ENCODE results near the gene OSBPL8.
"Not testable (repeated sequence)": the region's sequence is repeated elsewhere in the genome, so short reads cannot be mapped to it uniquely, and the experiment has no call there.

Gene OSBPL8

GRCh38 chr12:76345569-76345968 is 214.0 kb downstream of the OSBPL8 start:
- no peak for DNase-seq (ENCODE audit: insufficient read length, low spot score)
- no peak for FAIRE-seq
- no peak for TF ChIP-seq PAX5 (IDR thresholded peaks at IDR 0.05; ENCODE audit: insufficient read depth, low read length, severe bottlenecking)
- TF ChIP-seq POU2F2 (IDR thresholded peaks at IDR 0.05; ENCODE audit: low read depth, low read length) = no peak
- TF ChIP-seq POLR2AphosphoS5 (IDR thresholded peaks at IDR 0.05; ENCODE audit: low read depth, low read length) = no peak

GRCh38 chr12:76341436-76342030 is 218.0 kb downstream of the OSBPL8 start:
- FAIRE-seq = no peak
- TF ChIP-seq TAF1 (IDR thresholded peaks at IDR 0.05; ENCODE audit: low read depth, low read length) (no peak), SPI1 (IDR thresholded peaks at IDR 0.05; ENCODE audit: low read depth, low read length) (no peak), POLR2A (IDR thresholded peaks at IDR 0.05; ENCODE audit: low read depth, low read length) (no peak), POU2F2 (IDR thresholded peaks at IDR 0.05; ENCODE audit: low read depth, low read length) (no peak), PAX5 (IDR thresholded peaks at IDR 0.05; ENCODE audit: insufficient read depth, low read length, severe bottlenecking) (no peak), POLR2AphosphoS5 (IDR thresholded peaks at IDR 0.05; ENCODE audit: low read depth, low read length) (no peak)
- no peak for DNase-seq (ENCODE audit: insufficient read length, low spot score)

GRCh38 chr12:76340680-76341435 is 218.7 kb downstream of the OSBPL8 start:
- FAIRE-seq = no peak
- no peak for DNase-seq (ENCODE audit: insufficient read length, low spot score)
- no peak for TF ChIP-seq TAF1 (IDR thresholded peaks at IDR 0.05; ENCODE audit: low read depth, low read length)
- TF ChIP-seq POLR2AphosphoS5 (IDR thresholded peaks at IDR 0.05; ENCODE audit: low read depth, low read length) = no peak
- TF ChIP-seq POLR2A (IDR thresholded peaks at IDR 0.05; ENCODE audit: low read depth, low read length) = no peak
- TF ChIP-seq POU2F2 (IDR thresholded peaks at IDR 0.05; ENCODE audit: low read depth, low read length) = no peak
- no peak for TF ChIP-seq PAX5 (IDR thresholded peaks at IDR 0.05; ENCODE audit: insufficient read depth, low read length, severe bottlenecking)
- TF ChIP-seq SPI1 (IDR thresholded peaks at IDR 0.05; ENCODE audit: low read depth, low read length) = no peak

- FAIRE-seq (no peak), DNase-seq (ENCODE audit: insufficient read length, low spot score) (no peak)
- TF ChIP-seq POU2F2 (IDR thresholded peaks at IDR 0.05; ENCODE audit: low read depth, low read length) (no peak), TAF1 (IDR thresholded peaks at IDR 0.05; ENCODE audit: low read depth, low read length) (no peak), SPI1 (IDR thresholded peaks at IDR 0.05; ENCODE audit: low read depth, low read length) (no peak), POLR2AphosphoS5 (IDR thresholded peaks at IDR 0.05; ENCODE audit: low read depth, low read length) (no peak), PAX5 (IDR thresholded peaks at IDR 0.05; ENCODE audit: insufficient read depth, low read length, severe bottlenecking) (no peak), POLR2A (IDR thresholded peaks at IDR 0.05; ENCODE audit: low read depth, low read length) (no peak)
These were observed 222.0 kb downstream of the OSBPL8 start for GRCh38 chr12:76337583-76337982.

- DNase-seq (ENCODE audit: insufficient read length, low spot score) (no peak), FAIRE-seq (no peak)
These were observed 227.0 kb downstream of the OSBPL8 start for GRCh38 chr12:76332606-76333005.

GRCh38 chr12:76329606-76330005 is 230.0 kb downstream of the OSBPL8 start:
- FAIRE-seq (no peak), DNase-seq (ENCODE audit: insufficient read length, low spot score) (no peak)
- TF ChIP-seq POLR2AphosphoS5 (IDR thresholded peaks at IDR 0.05; ENCODE audit: low read depth, low read length) = no peak
- TF ChIP-seq SPI1 (IDR thresholded peaks at IDR 0.05; ENCODE audit: low read depth, low read length) = no peak

More at GRCh38 chr12:76332606-76333005, 227.0 kb downstream of the OSBPL8 start:
- TF ChIP-seq SPI1 (IDR thresholded peaks at IDR 0.05; ENCODE audit: low read depth, low read length) = no peak
- TF ChIP-seq POU2F2 (IDR thresholded peaks at IDR 0.05; ENCODE audit: low read depth, low read length) = no peak

GRCh38 chr12:76329159-76329558 is 230.4 kb downstream of the OSBPL8 start:
- no peak for FAIRE-seq
- TF ChIP-seq POU2F2 (IDR thresholded peaks at IDR 0.05; ENCODE audit: low read depth, low read length) = no peak
- no peak for TF ChIP-seq SPI1 (IDR thresholded peaks at IDR 0.05; ENCODE audit: low read depth, low read length)
- no peak for TF ChIP-seq PAX5 (IDR thresholded peaks at IDR 0.05; ENCODE audit: insufficient read depth, low read length, severe bottlenecking)
- TF ChIP-seq POLR2A (IDR thresholded peaks at IDR 0.05; ENCODE audit: low read depth, low read length) = no peak
- TF ChIP-seq POLR2AphosphoS5 (IDR thresholded peaks at IDR 0.05; ENCODE audit: low read depth, low read length) = no peak
- TF ChIP-seq TAF1 (IDR thresholded peaks at IDR 0.05; ENCODE audit: low read depth, low read length) = no peak
- no peak for DNase-seq (ENCODE audit: insufficient read length, low spot score)

- not testable (repeated sequence) for FAIRE-seq; DNase-seq (ENCODE audit: insufficient read length, low spot score)
These were observed 239.8 kb downstream of the OSBPL8 start for GRCh38 chr12:76319595-76320319.

GRCh38 chr12:76318773-76319594 is 240.6 kb downstream of the OSBPL8 start:
- DNase-seq (ENCODE audit: insufficient read length, low spot score) (no peak), FAIRE-seq (no peak)
- TF ChIP-seq PAX5 (IDR thresholded peaks at IDR 0.05; ENCODE audit: insufficient read depth, low read length, severe bottlenecking) (no peak), TAF1 (IDR thresholded peaks at IDR 0.05; ENCODE audit: low read depth, low read length) (no peak), SPI1 (IDR thresholded peaks at IDR 0.05; ENCODE audit: low read depth, low read length) (no peak), POU2F2 (IDR thresholded peaks at IDR 0.05; ENCODE audit: low read depth, low read length) (no peak), POLR2A (IDR thresholded peaks at IDR 0.05; ENCODE audit: low read depth, low read length) (no peak), POLR2AphosphoS5 (IDR thresholded peaks at IDR 0.05; ENCODE audit: low read depth, low read length) (no peak)

Measured in GM12891 (cell line).